Hepatocyte (in vitro differentiated cells): ENCODE results near the gene ENTPD3. TPM values are rescaled to one million over a fixed set of nuclear protein-coding genes. Genes with fewer than 3 reads are reported as not detected.

ENCODE experiments used
- DNase-seq: peaks from one replicate; pipeline ENCODE4 v3.0.0-alpha.2; 2016; ENCODE audit warnings: low spot score
- H2AFZ ChIP-seq: fragments of 200-600 bp; sonication (generic); 2 replicates; pipeline ENCODE4 v1.6.0; 2016; ENCODE audit warnings: antibody characterized with exemption, mild to moderate bottlenecking
- H3K27ac ChIP-seq: fragments of 200-600 bp; sonication (generic); 2 replicates; pipeline ENCODE4 v1.5.1; 2016; ENCODE audit warnings: mild to moderate bottlenecking
- H3K27me3 ChIP-seq: fragments of 200-600 bp; sonication (generic); 2 replicates; pipeline ENCODE4 v1.6.1; 2016
- H3K36me3 ChIP-seq: fragments of 200-600 bp; sonication (generic); replicated peaks from 2 replicates; pipeline ENCODE4 v1.5.1; 2016; ENCODE audit warnings: low read depth; ENCODE audit not compliant: insufficient read depth
- H3K4me1 ChIP-seq: fragments of 200-600 bp; sonication (generic); 2 replicates; pipeline ENCODE4 v1.5.1; 2016; ENCODE audit warnings: mild to moderate bottlenecking, moderate library complexity; ENCODE audit not compliant: insufficient read depth
- H3K4me2 ChIP-seq: fragments of 200-600 bp; sonication (generic); 2 replicates; pipeline ENCODE4 v1.6.0; 2016
- H3K4me3 ChIP-seq: fragments of 200-600 bp; sonication (generic); 2 replicates; pipeline ENCODE4 v1.5.1; 2016; ENCODE audit warnings: mild to moderate bottlenecking
- H3K79me2 ChIP-seq: fragments of 200-600 bp; sonication (generic); 2 replicates; pipeline ENCODE4 v1.6.0; 2017; ENCODE audit warnings: mild to moderate bottlenecking
- H3K9me2 ChIP-seq: fragments of 200-600 bp; sonication (generic); replicated peaks from 2 replicates; pipeline ENCODE4 v1.6.0; 2017; ENCODE audit warnings: mild to moderate bottlenecking; ENCODE audit not compliant: insufficient read depth
- H3K9me3 ChIP-seq: fragments of 200-600 bp; sonication (generic); 2 replicates; pipeline ENCODE4 v1.5.1; 2016; ENCODE audit warnings: low read depth, mild to moderate bottlenecking
- H4K20me1 ChIP-seq: fragments of 200-600 bp; sonication (generic); 2 replicates; pipeline ENCODE4 v1.6.0; 2016; ENCODE audit warnings: mild to moderate bottlenecking; ENCODE audit not compliant: insufficient read depth, poor library complexity, severe bottlenecking
- EZH2 ChIP-seq: fragments of 200-600 bp; sonication (generic); IDR thresholded peaks from 2 replicates; pipeline ENCODE4 v1.6.1; 2016; ENCODE audit warnings: antibody characterized with exemption, mild to moderate bottlenecking, borderline replicate concordance
- EZH2phosphoT487 ChIP-seq: fragments of 200-600 bp; sonication (generic); IDR thresholded peaks from one replicate; pipeline ENCODE4 v1.6.1; 2018; ENCODE audit warnings: antibody characterized with exemption, mild to moderate bottlenecking, low read depth, moderate library complexity; ENCODE audit not compliant: unreplicated experiment, severe bottlenecking
- WGBS: methylation state at CpG from one replicate; pipeline ENCODE4 v1.1.6; 2016; ENCODE audit warnings: low lambda C conversion rate; ENCODE audit errors: missing lambda C conversion rate; 5-methylcytosine and 5-hydroxymethylcytosine counted together
- polyA plus RNA-seq: library from polyadenylated mRNA; unstranded; fragments of >200 nt; fragmentation: Nextera tagmentation; extraction: Ambion mirVana; gene quantifications from 2 replicates; pipeline ENCODE4 v1.2.1, GENCODE V29; 2016
- total RNA-seq: library from RNA; depleted of rRNA; stranded (reverse); fragments of >200 nt; gene quantifications from 2 replicates; pipeline ENCODE4 v1.2.3, GENCODE V29; 2014
- TF ChIP-seq, protein P1 (sequence below): fragments of 200-600 bp; sonication (generic); IDR thresholded peaks from 2 replicates; pipeline ENCODE4 v1.5.1; 2016; ENCODE audit warnings: antibody characterized with exemption, mild to moderate bottlenecking; ENCODE audit not compliant: poor library complexity

Gene ENTPD3
- total and polyA plus RNA-seq, 2 experiments from 2014 or later: 1.7 to 2.4 TPM

DNA sequence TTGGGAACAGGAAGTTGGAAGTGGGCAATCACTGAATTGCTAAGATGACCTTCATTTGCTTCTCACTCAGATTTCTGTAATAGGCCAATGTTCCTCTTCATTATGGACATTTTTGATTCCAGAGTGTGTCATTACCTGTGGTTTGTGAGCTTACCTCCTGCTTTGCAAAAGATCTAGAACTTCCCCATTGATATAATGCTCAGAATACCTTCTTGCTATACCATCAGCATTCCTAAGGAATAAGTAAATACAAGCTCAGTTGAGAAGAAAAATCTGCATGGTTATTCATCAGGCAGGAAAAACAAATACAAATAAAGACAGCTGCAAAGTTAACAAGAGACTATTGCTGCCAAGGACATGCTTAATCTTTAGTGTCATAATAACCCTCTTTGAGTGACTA, 64.6 kb downstream of the ENTPD3 start:
- no peak overlapping the region for H3K4me2 ChIP-seq
- DNase-seq: no peak
- H3K27ac ChIP-seq: peak overlapping the region; percentile 92

DNA sequence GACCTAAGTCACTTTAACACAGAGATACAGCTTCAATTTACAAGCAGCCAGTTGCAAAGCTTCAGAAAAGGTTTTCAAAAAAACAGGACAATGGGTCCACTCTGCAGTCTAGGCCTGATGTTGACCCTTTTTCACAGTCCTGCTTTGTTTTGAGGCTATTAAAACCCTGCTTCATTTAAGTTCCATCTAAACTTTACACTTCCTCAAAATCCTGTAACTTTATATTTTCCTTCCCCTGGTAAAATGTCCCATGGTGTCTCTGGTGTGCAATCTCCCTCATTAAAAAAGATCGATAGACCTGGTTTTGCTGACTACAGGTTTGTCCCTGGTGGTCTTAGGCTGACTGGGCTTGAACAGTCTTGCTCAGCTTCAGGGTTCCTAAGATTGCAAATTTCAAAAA, 65.1 kb downstream of the ENTPD3 start:
- H3K9me3 ChIP-seq: no peaks in the 10 kb centered on the region
- DNase-seq: no peak
- TF ChIP-seq EZH2phosphoT487 (no peak), EZH2 (no peak)
- TF ChIP-seq, protein P1, sequence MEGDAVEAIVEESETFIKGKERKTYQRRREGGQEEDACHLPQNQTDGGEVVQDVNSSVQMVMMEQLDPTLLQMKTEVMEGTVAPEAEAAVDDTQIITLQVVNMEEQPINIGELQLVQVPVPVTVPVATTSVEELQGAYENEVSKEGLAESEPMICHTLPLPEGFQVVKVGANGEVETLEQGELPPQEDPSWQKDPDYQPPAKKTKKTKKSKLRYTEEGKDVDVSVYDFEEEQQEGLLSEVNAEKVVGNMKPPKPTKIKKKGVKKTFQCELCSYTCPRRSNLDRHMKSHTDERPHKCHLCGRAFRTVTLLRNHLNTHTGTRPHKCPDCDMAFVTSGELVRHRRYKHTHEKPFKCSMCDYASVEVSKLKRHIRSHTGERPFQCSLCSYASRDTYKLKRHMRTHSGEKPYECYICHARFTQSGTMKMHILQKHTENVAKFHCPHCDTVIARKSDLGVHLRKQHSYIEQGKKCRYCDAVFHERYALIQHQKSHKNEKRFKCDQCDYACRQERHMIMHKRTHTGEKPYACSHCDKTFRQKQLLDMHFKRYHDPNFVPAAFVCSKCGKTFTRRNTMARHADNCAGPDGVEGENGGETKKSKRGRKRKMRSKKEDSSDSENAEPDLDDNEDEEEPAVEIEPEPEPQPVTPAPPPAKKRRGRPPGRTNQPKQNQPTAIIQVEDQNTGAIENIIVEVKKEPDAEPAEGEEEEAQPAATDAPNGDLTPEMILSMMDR: no peak
- no peaks in the 10 kb centered on the region for H3K27me3 ChIP-seq
- H3K9me2 ChIP-seq: no peaks in the 10 kb centered on the region
- no peaks in the 10 kb centered on the region for H3K36me3 ChIP-seq
- H2AFZ ChIP-seq: peak overlapping the region; percentile 62
- H3K4me2 ChIP-seq: peak overlapping the region; percentile 76
- H3K27ac ChIP-seq: peak overlapping the region; percentile 92
- peaks cover 4% of the 10 kb centered on the region for H3K79me2 ChIP-seq
- 90% methylated on average over 1 of the region's 1 CpG for WGBS
- H4K20me1 ChIP-seq: no peaks in the 10 kb centered on the region
- H3K4me3 ChIP-seq: peak overlapping the region; percentile 17
- H3K4me1 ChIP-seq: peaks cover 14% of the 10 kb centered on the region

More for the DNA sequence above, 64.6 kb downstream of the ENTPD3 start:
- Histone ChIP-seq H3K4me3 (no peak overlapping the region), H3K4me1 (peaks cover 14% of the 10 kb centered on the region), H3K9me2 (no peaks in the 10 kb centered on the region), H3K79me2 (peaks cover 4% of the 10 kb centered on the region), H2AFZ (no peak overlapping the region), H4K20me1 (no peaks in the 10 kb centered on the region), H3K36me3 (no peaks in the 10 kb centered on the region), H3K27me3 (no peaks in the 10 kb centered on the region), H3K9me3 (no peaks in the 10 kb centered on the region)
- TF ChIP-seq EZH2: no peak
- no peak for TF ChIP-seq EZH2phosphoT487

DNA sequence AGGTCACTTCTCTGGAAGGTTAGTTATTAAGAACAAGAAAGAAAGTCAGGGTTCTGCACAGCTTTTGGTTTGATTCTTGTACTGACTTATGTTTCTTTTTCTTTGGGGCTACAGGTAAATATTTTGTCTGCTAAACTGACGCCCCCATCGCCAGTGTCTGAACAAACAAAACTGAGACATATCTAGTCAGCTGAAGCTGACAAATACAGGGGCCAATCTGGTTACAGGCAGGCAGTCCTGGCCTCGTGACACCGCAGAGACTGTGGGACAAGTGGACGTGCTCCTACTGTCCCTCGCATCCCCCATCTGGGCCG, 65.5 kb downstream of the ENTPD3 start:
- Histone ChIP-seq H3K79me2 (peaks cover 6% of the 10 kb centered on the region), H3K4me2 (peak overlapping the region; percentile 76), H3K36me3 (no peaks in the 10 kb centered on the region), H3K9me2 (no peaks in the 10 kb centered on the region), H3K4me3 (peak overlapping the region; percentile 17), H3K4me1 (peaks cover 14% of the 10 kb centered on the region), H3K9me3 (no peaks in the 10 kb centered on the region), H2AFZ (peak overlapping the region; percentile 62), H3K27me3 (no peaks in the 10 kb centered on the region), H3K27ac (peak overlapping the region; percentile 92), H4K20me1 (no peaks in the 10 kb centered on the region)
- no peak for DNase-seq
- WGBS: 5% methylated on average over 7 of the region's 7 CpGs
- no peak for TF ChIP-seq EZH2
- no peak for TF ChIP-seq EZH2phosphoT487
- TF ChIP-seq, protein P1: no peak

DNA sequence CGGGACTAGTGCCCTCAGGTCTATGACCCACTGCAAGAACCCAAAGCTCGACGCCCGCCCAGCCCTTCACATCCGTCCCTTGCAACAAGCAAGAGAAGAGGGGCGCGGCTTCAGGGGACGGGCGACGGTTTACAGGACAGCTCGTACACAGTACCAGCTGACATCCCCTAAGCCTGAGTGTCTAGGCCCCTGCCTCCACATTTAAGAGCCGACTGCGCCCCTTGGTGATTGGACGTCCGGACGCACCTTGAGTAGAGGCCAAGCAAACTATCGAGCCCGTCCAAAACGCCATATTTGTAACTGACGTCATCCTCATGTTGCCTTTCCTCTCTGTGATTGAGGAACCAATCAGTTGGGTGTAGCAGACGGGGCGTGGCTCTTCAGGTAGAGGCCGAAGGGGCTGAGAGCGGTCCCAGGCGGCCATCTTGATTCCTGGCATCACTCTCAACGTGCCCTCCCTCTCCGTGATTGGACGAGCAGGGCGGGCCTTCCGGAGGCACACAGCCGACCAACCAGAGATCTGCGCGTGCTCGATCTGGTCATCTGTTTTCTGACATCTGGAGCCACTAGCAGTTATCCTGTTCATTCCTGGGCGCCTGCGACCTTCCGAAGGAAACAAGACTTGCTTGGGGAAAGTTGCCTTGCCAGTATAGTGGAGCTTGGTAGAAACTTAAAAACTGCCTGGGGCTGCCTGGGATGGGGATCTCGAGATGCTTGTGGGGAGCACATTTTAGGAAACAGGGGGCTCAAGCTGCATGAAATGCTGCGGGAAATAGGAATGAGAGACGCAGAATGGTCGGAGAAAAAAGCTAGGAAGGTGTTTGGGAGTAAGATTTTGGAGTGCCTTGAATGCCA, 66.1 kb downstream of the ENTPD3 start:
- no peaks in the 10 kb centered on the region for H3K27me3 ChIP-seq
- no peaks in the 10 kb centered on the region for H3K9me3 ChIP-seq
- WGBS: under 1% methylated on average over 41 of the region's 41 CpGs
- peak overlapping the region; percentile 76 for H3K4me2 ChIP-seq
- H3K36me3 ChIP-seq: no peaks in the 10 kb centered on the region
- H3K79me2 ChIP-seq: peaks cover 12% of the 10 kb centered on the region
- peak overlapping the region; percentile 62 for H2AFZ ChIP-seq
- peak overlapping the region; percentile 92 for H3K27ac ChIP-seq
- no peaks in the 10 kb centered on the region for H3K9me2 ChIP-seq
- peaks cover 16% of the 10 kb centered on the region for H3K4me1 ChIP-seq
- H4K20me1 ChIP-seq: peaks cover 4% of the 10 kb centered on the region
- H3K4me3 ChIP-seq: peak overlapping the region; percentile 17
- DNase-seq: peak; percentile 100
- TF ChIP-seq EZH2: no peak
- no peak for TF ChIP-seq EZH2phosphoT487
- TF ChIP-seq, protein P1: no peak
